B cell (primary cell): Measurements from ENCODE around the gene CDK19. TPM values are rescaled to one million over a fixed set of nuclear protein-coding genes. Genes with fewer than 3 reads are reported as not detected.
"Not testable (repeated sequence)": the region's sequence is repeated elsewhere in the genome, so short reads cannot be mapped to it uniquely, and the experiment has no call there.

Experiments
- ATAC-seq: fragments of 200-7000 bp; cut with Tn5 transposase; one replicate; pipeline ENCODE4 v1.10.0; 2021; ENCODE audit warnings: low read depth, mild to moderate bottlenecking, moderate number of reproducible peaks, moderate library complexity
- CTCF ChIA-PET: fragments of 350-600 bp; sonication (Branson Sonifier 250); formaldehyde crosslinking; loops from one replicate; lab custom pipeline; 2021; ENCODE audit warnings: antibody characterized with exemption, inconsistent platforms; lab: Charles Lee
- POLR2A ChIA-PET: fragments of 350-600 bp; sonication (Branson Sonifier 250); formaldehyde crosslinking; loops from one replicate; lab custom pipeline; 2021; ENCODE audit warnings: antibody characterized with exemption; lab: Charles Lee
- DNase-seq: peaks from one replicate; pipeline ENCODE4 v3.0.0; 2013
- H2AFZ ChIP-seq: 2 replicates; pipeline ENCODE4 v1.6.1; 2012; ENCODE audit warnings: mild to moderate bottlenecking, low read depth, low read length; ENCODE audit not compliant: insufficient read depth, poor library complexity, severe bottlenecking
- H3K27ac ChIP-seq, 2 donors: 1 replicate in 1 of 2; 2 replicates in 1 of 2; pipeline ENCODE4 v1.5.1; 2012 to 2013; ENCODE audit warnings: low read length in 2 of 2, mild to moderate bottlenecking in 2 of 2, moderate library complexity in 1 of 2
- H3K27me3 ChIP-seq, 4 experiments: fragments of 200-600 bp in 1 of 4; sonication (generic) in 1 of 4; replicated peaks in 1 of 4; 1 replicate in 2 of 4; 2 replicates in 2 of 4; pipeline versions ENCODE4 v1.6.1 to v1.7.0; 2013 to 2016; ENCODE audit warnings: low read length in 3 of 4, mild to moderate bottlenecking in 2 of 4, mixed read lengths in 1 of 4, moderate library complexity in 1 of 4; ENCODE audit not compliant: insufficient read depth in 4 of 4, control insufficient read depth in 3 of 4; ENCODE audit errors: control extremely low read depth in 1 of 4
- H3K36me3 ChIP-seq, 2 experiments: replicated peaks in 1 of 2; 1 replicate in 1 of 2; 2 replicates in 1 of 2; pipeline versions ENCODE4 v1.6.1 to v1.7.1; 2013; ENCODE audit warnings: low read length in 1 of 2; ENCODE audit not compliant: insufficient read depth in 2 of 2, control insufficient read depth in 1 of 2; ENCODE audit errors: control extremely low read depth in 1 of 2, extremely low read depth in 1 of 2
- H3K4me1 ChIP-seq, 2 donors: fragments of 200-600 bp in 1 of 2; sonication (generic) in 1 of 2; 1 replicate in 1 of 2; 2 replicates in 1 of 2; pipeline versions ENCODE4 v1.5.1 to v1.6.1; 2013 to 2017; ENCODE audit warnings: low read length in 2 of 2; ENCODE audit not compliant: control insufficient read depth in 2 of 2, insufficient read depth in 2 of 2
- H3K4me2 ChIP-seq: replicated peaks from 2 replicates; pipeline ENCODE3; 2012; ENCODE audit warnings: mild to moderate bottlenecking, low read depth, low read length; ENCODE audit not compliant: poor library complexity, severe bottlenecking
- H3K4me3 ChIP-seq, 5 experiments: fragments of 200-600 bp in 1 of 5; sonication (generic) in 1 of 5; 1 replicate in 3 of 5; 2 replicates in 2 of 5; pipeline versions ENCODE4 v1.5.1 to v1.7.0; 2011 to 2016; ENCODE audit warnings: low read length in 4 of 5, mild to moderate bottlenecking in 4 of 5, low read depth in 2 of 5, control low read depth in 1 of 5, moderate library complexity in 1 of 5; ENCODE audit not compliant: insufficient read depth in 1 of 5; ENCODE audit errors: control extremely low read depth in 1 of 5, extremely low read depth in 1 of 5
- H3K79me2 ChIP-seq: fragments of 200-600 bp; sonication (generic); one replicate; pipeline ENCODE4 v1.6.0; 2016; ENCODE audit warnings: low read length; ENCODE audit not compliant: control insufficient read depth, insufficient read depth
- H3K9ac ChIP-seq: fragments of 200-600 bp; sonication (generic); 2 replicates; pipeline ENCODE4 v1.6.1; 2017; ENCODE audit warnings: mild to moderate bottlenecking, low read length, moderate library complexity
- H3K9me3 ChIP-seq, 3 donors: one replicate each; pipeline versions ENCODE4 v1.6.1 to v1.7.1; 2013; ENCODE audit warnings: low read length in 2 of 3; ENCODE audit not compliant: control insufficient read depth in 2 of 3, insufficient read depth in 1 of 3; ENCODE audit errors: control extremely low read depth in 1 of 3
- H4K20me1 ChIP-seq: 2 replicates; pipeline ENCODE4 v1.6.0; 2012; ENCODE audit warnings: mild to moderate bottlenecking, low read length; ENCODE audit not compliant: insufficient read depth, control insufficient read depth, poor library complexity, severe bottlenecking
- H3K27ac Mint-ChIP-seq: one replicate; pipeline ENCODE4 v1.8.0; 2021; ENCODE audit warnings: mixed read lengths
- H3K27me3 Mint-ChIP-seq: one replicate; pipeline ENCODE4 v1.8.0; 2021; ENCODE audit warnings: mixed read lengths
- H3K4me1 Mint-ChIP-seq: one replicate; pipeline ENCODE4 v1.8.0; 2021; ENCODE audit warnings: mixed read lengths
- H3K4me3 Mint-ChIP-seq: one replicate; pipeline ENCODE4 v1.8.0; 2021; ENCODE audit warnings: mixed read lengths
- H3K9me3 Mint-ChIP-seq: one replicate; pipeline ENCODE4 v1.8.0; 2022; ENCODE audit warnings: mixed read lengths; ENCODE audit not compliant: insufficient read depth
- CTCF ChIP-seq: fragments of 200-600 bp; IDR thresholded peaks from one replicate; pipeline ENCODE4 v1.8.0; 2022; ENCODE audit warnings: antibody characterized with exemption, mild to moderate bottlenecking
- EZH2 ChIP-seq: IDR thresholded peaks from 2 replicates; pipeline ENCODE4 v1.6.1; 2012; ENCODE audit warnings: borderline replicate concordance, low read depth, mild to moderate bottlenecking, moderate library complexity, low read length; ENCODE audit not compliant: insufficient read depth, poor library complexity, severe bottlenecking
- WGBS: methylation state at CpG from one replicate; pipeline ENCODE4 v1.1.5; 2013; ENCODE audit warnings: missing lambda C conversion rate; ENCODE audit not compliant: insufficient coverage; 5-methylcytosine and 5-hydroxymethylcytosine counted together
- intact Hi-C: fragments of 100-400 bp; cut with micrococcal nuclease; formaldehyde crosslinking; loops from one replicate; pipeline ENCODE4 v1.10.0; 2022
- polyA plus RNA-seq: library from polyadenylated mRNA; depleted of rRNA; stranded (reverse); fragments of >200 nt; gene quantifications from 2 replicates; pipeline ENCODE4 v1.2.3, GENCODE V29; 2012
- total RNA-seq, 2 donors: library from RNA; stranded (reverse); fragments of 120-200 nt in 1 of 2; gene quantifications; 1 replicate in 1 of 2; 2 replicates in 1 of 2; pipeline versions ENCODE4 v1.2.3 to v1.2.4, GENCODE V29; 2013 to 2022

The CDK19 gene
- total and polyA plus RNA-seq, 2 donors (not counting 1 experiment from before 2014, with no cell fraction given) = 8.7 to 44.8 TPM

GRCh38 chr6:110723017-110723416 is 92.3 kb downstream of the CDK19 start:
- ChIA-PET CTCF (no interaction called here), POLR2A (no interaction called here)
- Mint-ChIP-seq H3K9me3 (no peaks in the 10 kb centered on the region), H3K27me3 (no peaks in the 10 kb centered on the region), H3K4me3 (no peak overlapping the region), H3K27ac (no peak overlapping the region), H3K4me1 (no peaks in the 10 kb centered on the region)
- Histone ChIP-seq H3K27me3 (no peaks in the 10 kb centered on the region), H3K4me3 (no peak overlapping the region), H3K9ac (no peak overlapping the region), H3K36me3 (peaks cover 0 to 2% of the 10 kb centered on the region in 2 experiments), H3K79me2 (peaks cover 4% of the 10 kb centered on the region), H4K20me1 (no peaks in the 10 kb centered on the region), H2AFZ (no peak overlapping the region), H3K9me3 (no peaks in the 10 kb centered on the region), H3K4me1 (no peaks in the 10 kb centered on the region), H3K27ac (no peak overlapping the region), H3K4me2 (no peak overlapping the region)
- TF ChIP-seq CTCF (no peak), EZH2 (no peak)
- intact Hi-C loops = no loop called here
- ATAC-seq (no peak), DNase-seq (no peak)
- WGBS = 95% methylated on average over 3 of the region's 3 CpGs

- no peak overlapping the region for H3K4me2 ChIP-seq
- no peaks in the 10 kb centered on the region for H3K9me3 ChIP-seq
- H3K4me1 Mint-ChIP-seq = peaks cover 1% of the 10 kb centered on the region
- H3K4me1 ChIP-seq = no peaks in the 10 kb centered on the region
- no peaks in the 10 kb centered on the region for H3K27me3 ChIP-seq
- peaks cover 0 to 2% of the 10 kb centered on the region in 2 experiments for H3K36me3 ChIP-seq
- TF ChIP-seq CTCF = no peak
- no peak overlapping the region for H2AFZ ChIP-seq
- ChIA-PET POLR2A (interaction anchor here (0.6 kb wide), 1 partner anchor 571 kb away, joined by 10 read pairs; no protein-coding TSS in a partner anchor), CTCF (no interaction called here)
- no peaks in the 10 kb centered on the region for H4K20me1 ChIP-seq
- H3K27me3 Mint-ChIP-seq = no peaks in the 10 kb centered on the region
- H3K4me3 ChIP-seq = no peak overlapping the region
- no peak overlapping the region for H3K9ac ChIP-seq
- no peak overlapping the region for H3K27ac Mint-ChIP-seq
- H3K79me2 ChIP-seq = peaks cover 5% of the 10 kb centered on the region
- DNase-seq (no peak), ATAC-seq (no peak)
- H3K4me3 Mint-ChIP-seq = no peak overlapping the region
- no peak overlapping the region for H3K27ac ChIP-seq
- H3K9me3 Mint-ChIP-seq = no peaks in the 10 kb centered on the region
- intact Hi-C loops = no loop called here
- 100% methylated on average over 2 of the region's 3 CpGs for WGBS
Measured at GRCh38 chr6:110720066-110720465, 95.2 kb downstream of the CDK19 start.

- H3K36me3 ChIP-seq, H3K9ac ChIP-seq, H3K27ac ChIP-seq, H3K27me3 ChIP-seq, DNase-seq, H3K4me3 Mint-ChIP-seq, CTCF ChIA-PET, H2AFZ ChIP-seq, H3K27me3 Mint-ChIP-seq, H3K79me2 ChIP-seq, H3K4me3 ChIP-seq, H3K9me3 ChIP-seq, H3K4me1 Mint-ChIP-seq, H3K4me2 ChIP-seq, H3K9me3 Mint-ChIP-seq, H3K27ac Mint-ChIP-seq, H3K4me1 ChIP-seq, POLR2A ChIA-PET, H4K20me1 ChIP-seq, intact Hi-C loops, ATAC-seq: not testable (repeated sequence)
- no CpG with 5 or more reads among the region's 7 CpGs for WGBS
Measured at GRCh38 chr6:110719601-110720000, 95.7 kb downstream of the CDK19 start.
